HG03060 (cell line): ENCODE measurements around the gene C11orf65.

Experiments
- ATAC-seq: cut with Tn5 transposase; IDR thresholded peaks from one replicate; pipeline ENCODE4 v1.9.1; 2021; ENCODE audit warnings: low read depth, moderate number of reproducible peaks; ENCODE audit not compliant: unreplicated experiment

Gene C11orf65, protein sequence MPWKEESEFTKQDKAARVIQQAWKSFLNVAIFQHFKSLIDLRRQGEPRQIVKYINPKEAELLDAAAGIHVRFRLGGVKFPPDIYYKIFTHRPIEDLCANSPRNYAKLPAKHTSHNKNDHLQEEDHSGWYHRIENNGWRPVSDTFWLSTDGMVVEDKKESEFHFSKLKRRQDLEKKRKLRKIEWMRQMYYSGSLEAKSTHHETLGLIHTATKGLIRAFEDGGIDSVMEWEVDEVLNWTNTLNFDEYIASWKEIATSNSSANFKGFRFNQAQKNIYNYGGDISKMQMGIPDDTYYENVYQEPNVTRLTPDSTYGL

DNA sequence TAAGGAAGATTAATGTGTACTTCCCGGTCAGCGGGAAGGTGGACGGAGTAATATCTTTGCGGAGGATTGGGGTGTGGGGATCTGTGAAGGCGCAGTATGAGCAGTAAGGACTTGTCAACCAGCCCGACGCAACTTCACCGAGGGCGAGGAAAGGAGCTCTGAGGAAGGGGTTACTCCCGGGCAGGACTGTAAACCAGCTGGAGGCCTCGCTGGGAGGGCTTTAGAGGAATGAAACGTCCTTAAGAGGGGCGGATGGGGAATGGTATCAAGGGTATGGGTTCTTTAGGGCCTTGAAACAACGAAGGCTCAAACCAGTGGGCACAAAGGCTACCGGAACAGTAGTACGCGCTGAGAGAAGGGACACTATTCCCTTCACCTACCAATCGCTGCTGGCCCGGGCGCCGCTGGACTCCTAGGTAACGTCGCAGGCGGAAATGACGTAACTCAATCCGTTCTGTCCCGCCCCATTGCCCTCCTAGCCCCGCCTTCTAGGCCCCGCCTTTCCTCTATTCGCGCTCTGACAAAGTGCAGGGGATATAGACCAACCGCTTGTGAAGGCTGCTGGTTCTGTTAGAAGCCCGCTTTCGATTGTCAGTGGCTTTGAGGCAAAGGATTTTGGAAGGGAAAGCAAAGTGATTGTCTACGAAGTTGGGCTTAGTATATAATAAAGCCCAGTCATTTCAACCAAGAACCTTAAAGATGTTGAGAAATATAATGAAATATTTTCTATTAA lies at the start of gene C11orf65:
Gene C11orf65, minus strand, starts transcription at position 439 of the 733 bp plus-strand sequence. CDS start 5,970 bp downstream, outside the sequence.
- ATAC-seq: peak; percentile 96

DNA sequence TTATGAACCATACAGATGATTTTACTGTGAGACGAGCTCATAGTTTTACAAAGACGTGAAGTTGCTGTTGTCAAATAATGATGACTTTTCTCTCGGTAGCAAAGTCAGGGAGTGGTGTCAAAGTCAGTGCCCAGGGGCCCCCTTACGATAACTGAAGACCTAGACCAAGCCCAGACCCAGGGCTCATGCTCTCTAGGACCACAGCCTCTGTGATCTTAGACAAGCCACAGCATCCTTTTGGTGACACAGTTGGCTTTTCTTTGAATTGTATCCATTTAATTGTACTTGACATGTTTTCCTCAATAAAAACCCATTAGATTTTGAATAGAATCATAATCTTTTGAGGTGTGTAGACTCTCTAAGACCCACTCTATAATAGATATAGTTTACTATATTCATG lies 48.8 kb upstream of the C11orf65 start:
- no peak for ATAC-seq

DNA sequence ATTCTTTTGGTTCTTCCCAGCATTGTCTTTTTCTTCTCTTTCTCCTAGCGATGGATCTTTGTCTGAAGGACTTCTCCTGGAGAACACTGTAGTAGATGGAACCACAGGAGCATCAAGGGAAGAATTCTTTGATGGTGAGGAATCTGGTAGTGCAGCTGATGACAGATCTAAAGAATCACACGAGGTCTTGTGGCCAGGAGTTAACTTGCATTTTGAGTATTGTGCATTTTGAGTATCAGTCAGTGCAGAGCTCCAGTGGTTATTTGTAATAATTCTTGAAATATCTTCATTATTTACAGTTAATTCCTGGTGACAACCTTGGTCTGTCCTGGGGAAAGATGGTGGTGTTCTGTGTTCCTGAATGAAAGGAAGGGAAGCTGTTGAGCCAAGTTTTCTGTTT lies 45.4 kb upstream of the C11orf65 start:
- ATAC-seq: no peak

DNA sequence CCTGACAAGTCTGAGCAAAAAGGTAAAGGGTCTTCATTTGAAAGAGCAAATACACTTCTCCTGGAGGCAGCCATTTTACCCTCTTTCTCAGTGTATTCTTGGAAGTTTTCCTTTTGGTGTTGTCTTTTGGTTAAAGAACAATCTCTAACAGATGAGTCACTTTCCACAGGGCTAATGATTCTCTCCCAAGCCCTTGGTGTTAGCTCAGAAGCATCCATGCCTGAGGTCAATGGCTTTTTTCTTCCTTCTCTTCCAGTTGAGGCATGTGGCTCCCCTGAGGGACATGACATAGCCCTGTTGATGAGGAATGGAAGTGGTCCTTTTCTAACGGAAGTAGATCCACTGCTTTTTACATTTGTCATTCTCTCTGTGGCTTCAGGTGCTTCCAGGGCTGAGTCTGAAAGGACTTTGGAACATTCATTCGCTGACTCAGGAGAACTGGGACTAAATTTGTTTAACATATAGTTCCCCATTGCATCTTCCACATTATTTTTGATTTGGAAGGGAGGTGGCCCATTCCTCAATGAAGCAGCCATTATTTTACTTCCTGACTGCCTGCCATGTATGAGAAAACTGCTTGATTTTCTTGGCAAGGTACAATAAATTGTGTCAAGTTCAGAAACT lies 44.6 kb upstream of the C11orf65 start:
- no peak for ATAC-seq

GRCh38 chr11:108508653-108509593 lies 41.6 kb upstream of the C11orf65 start:
- no peak for ATAC-seq

GRCh38 chr11:108501396-108501795 lies 34.1 kb upstream of the C11orf65 start:
- no peak for ATAC-seq

GRCh38 chr11:108500721-108501120 lies 33.4 kb upstream of the C11orf65 start:
- ATAC-seq: no peak

DNA sequence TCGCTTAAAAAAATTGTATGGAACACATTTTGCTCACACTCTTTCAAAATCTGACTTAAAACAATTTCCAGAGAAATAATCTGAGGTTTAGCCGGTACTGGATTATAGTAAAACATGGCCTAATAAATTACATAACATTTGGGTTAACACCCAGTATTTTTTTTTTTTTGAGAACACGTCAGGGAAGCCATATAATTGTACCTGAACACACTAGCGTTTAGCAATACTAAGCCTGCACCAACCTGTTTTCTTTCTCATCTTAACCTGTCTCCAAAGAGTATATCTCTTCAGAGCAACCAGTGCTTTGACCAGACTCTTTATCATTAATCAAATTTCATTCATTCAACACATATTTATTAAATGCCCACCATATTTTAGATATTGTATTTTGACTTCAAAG lies 32.8 kb upstream of the C11orf65 start:
- ATAC-seq: no peak

DNA sequence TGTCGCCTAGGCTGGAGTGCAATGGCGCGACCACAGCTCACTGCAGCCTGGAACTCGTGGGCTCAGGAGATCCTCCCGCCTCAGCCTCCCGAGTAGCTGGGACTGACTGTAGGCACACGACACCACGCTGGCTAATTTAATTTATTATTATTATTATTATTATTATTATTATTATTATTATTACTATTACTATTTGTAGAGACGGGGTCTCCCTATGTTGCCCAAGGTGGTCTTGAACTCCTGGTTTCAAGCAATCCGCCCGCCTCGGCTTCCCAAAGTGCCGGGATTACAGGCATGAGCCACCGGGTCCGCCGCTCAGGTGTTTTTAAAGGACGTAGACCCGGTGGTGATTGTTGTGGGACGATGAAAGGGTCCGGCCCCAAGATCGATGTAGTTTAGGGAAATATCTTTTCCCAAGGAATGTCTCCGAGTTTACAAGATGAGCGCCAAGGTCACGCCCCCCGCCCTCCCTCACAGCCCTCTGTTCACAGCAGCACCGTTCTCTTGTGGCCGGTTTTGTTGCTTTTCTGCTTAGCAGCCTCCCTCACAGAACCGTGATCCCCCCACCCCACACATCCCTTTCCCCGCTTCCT lies 31.6 kb upstream of the C11orf65 start:
- no peak for ATAC-seq

- no peak for ATAC-seq
These were observed 30.9 kb upstream of the C11orf65 start, which contains the start of gene POGLUT3 for GRCh38 chr11:108498046-108498815. POGLUT3 (minus strand) TSS chr11:108498384; CDS start chr11:108498366, 18 bp downstream.

DNA sequence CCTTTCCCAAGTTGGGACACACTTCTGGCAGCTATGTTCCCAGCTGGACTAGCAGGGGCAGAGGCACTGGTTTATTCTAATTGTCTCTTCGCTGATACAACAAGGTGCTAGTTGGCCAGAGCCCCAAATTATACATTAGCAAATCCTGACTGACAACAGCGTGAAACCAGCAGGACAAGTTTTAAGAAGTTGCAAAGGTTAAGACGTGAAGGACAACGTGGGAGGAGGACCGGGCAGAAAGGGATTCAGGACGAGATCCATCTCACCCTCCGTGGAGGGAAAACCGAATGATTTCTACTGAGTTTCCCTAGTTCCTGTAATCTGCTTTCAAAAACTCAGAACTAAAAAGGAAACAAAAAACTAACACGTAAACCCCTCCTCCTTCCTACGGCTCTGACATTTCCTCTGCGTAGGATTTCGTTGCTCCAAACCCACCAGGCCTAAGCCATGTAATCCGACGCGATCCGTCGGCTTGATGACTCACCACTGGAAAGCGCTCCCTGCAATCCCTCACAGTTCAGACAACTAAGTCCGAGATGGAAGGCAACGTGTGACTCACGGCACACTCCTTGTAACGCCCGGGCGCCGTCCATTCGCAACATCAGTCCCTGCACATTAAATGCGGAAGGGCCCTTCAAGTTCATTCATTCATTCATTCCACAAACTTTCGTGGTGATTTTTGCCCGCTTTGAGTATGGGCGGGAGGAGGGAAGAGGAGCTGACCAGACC lies 30.2 kb upstream of the C11orf65 start:
- no peak for ATAC-seq

GRCh38 chr11:108496643-108497256 lies 29.4 kb upstream of the C11orf65 start:
- ATAC-seq: no peak

DNA sequence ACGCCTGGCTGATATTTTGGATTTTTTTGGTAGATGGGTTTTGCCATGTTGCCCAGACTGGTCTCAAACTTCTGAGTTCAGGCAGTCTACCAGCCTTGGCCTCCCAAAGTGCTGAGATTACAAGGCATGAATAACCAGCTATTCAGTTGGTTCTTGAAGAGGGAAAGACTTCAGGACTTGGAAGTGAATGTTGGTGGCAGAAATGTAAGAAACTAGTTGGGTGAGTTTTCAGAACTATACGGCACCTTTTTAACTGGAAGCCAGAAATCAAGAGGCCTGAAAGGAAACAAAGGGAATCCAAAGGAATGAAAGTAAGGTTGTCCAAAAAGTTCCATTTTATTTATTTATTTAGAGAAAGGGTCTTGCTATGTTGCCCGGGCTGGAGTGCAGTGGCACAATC lies 28.0 kb upstream of the C11orf65 start:
- ATAC-seq: no peak

GRCh38 chr11:108494182-108494581 lies 26.9 kb upstream of the C11orf65 start:
- no peak for ATAC-seq

DNA sequence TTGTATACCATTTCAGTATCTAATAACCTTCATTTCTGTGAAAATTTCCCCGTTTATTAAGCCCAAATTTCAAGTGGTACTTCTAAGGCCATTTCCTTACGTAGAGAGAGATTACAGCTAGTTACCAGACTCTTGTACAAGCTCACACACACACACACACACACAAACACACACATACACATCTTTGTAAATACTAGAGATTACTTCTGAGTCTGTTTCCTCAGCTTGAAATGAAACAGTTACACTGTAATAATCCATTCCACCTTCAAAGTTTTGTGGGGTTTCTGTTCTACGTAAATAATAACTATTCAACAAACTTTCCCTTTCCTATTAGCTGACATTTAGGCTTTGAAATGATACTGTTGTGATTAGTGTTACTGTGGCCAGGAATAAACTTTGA lies 24.6 kb upstream of the C11orf65 start:
- ATAC-seq: no peak

GRCh38 chr11:108486828-108487227 lies 19.5 kb upstream of the C11orf65 start:
- no peak for ATAC-seq

DNA sequence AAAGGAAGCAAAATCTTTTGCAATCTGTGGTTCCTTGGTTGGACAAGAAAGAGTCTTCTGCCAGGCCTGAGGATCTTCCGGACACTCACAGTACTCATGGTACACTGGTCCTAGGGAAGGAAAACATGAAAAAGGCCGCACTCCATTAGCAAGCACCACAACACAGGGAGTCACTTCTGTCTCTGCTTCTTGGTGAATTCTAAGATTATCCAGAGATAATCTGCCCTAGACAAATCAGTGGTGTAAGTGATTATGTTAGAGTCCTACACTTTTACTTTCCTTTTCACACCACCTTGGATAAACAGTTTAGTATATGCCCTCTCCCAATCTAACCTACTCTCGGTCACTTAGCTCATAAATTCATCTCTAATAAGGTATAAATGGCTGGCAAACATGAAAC lies 19.0 kb upstream of the C11orf65 start:
- ATAC-seq: no peak

- no peak for ATAC-seq
These were observed 15.8 kb upstream of the C11orf65 start for GRCh38 chr11:108483163-108483562.
